Tongue (tissue), 2 donors: ENCODE data around the gene BCAP29. TPM values are rescaled to one million over a fixed set of nuclear protein-coding genes. Genes with fewer than 3 reads are reported as not detected.

Experiments used
- DNase-seq: peaks from one replicate; pipeline ENCODE4 v3.0.0-alpha.2; 2015
- total RNA-seq: library from RNA; depleted of rRNA; stranded (reverse); fragments of >200 nt; gene quantifications from one replicate; pipeline ENCODE4 v1.2.3, GENCODE V29; 2014

BCAP29 gene
- total RNA-seq, 1 donor from 2014 or later: 87.8 TPM

DNA sequence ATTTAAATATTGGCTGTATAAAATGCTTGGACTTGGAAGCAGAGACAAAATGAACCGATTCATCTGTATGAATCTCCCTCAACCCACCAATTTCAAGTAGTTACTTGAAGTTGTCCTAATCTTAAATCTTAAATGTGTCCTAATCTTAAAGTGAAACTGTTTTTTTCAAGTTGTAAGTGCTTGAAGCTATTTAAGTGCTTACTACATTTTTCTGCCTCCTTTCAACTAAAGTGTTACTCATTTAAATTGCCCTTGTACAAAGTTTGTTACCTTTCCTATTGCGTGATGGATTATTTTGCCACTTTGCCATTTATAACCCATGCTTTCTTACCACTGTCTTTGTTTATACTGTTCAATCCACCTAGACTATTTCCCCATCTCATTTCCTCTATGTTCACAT lies 2.8 kb downstream of the BCAP29 start:
- DNase-seq: no peak

- no peak for DNase-seq
Observed at GRCh38 chr7:107584716-107585115, 4.7 kb downstream of the BCAP29 start.

GRCh38 chr7:107588529-107589130 lies 8.6 kb downstream of the BCAP29 start:
- no peak for DNase-seq

DNA sequence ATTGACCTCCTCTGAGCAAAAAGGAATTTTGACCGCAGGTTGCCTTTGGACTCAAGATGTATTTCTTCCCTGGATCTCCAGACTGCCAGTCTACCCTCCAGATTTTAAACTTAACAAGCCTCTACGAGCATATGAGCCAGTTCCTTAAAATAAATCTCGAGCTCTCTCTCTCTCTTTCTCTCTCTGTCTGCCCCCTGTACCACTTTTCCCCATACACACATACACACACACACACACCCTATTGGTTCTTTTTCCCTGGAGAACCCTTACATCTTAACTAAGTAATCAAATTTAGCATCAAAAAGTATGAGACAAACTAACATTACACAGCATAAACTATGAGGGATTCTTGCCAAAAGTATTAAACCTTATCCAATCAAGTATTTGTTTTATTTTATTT lies 11.4 kb downstream of the BCAP29 start:
- no peak for DNase-seq

GRCh38 chr7:107592361-107593024 lies 12.4 kb downstream of the BCAP29 start:
- no peak for DNase-seq

GRCh38 chr7:107593025-107593410 lies 13.0 kb downstream of the BCAP29 start:
- no peak for DNase-seq

DNA sequence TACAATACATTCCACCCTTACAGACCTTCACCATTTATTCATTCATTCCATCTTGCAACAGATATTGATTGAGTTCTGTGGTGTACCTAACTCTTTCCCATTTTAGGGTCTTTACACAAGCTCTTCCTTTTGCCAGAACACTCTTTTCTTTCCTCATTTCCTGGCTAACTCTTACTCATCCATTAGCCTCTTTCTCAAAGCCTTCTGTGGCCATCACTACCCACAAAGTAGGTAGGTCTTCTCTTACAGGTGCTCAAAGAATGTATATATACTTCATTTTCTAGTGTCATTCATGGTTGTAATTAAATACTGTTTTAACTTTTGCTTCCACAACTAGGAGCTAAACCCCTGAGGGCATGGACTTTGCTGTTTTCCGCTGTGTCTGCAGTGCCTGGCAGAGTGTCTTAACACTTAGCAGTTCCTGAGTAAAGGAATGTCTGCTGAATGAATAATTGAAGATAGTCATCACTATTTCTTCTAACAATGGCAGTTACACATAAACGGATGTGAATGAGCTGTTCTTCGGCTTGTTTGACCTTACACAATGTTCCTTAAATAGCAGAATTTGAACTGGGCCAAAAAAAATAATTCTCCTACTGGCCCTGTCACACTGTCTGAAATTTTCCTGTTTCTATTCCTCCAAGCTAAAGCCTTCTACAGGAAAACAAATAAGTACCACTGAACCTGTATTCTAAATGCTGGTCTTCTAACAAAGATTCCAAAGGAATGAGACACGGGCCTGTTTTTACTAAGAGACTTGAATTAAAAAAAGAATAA lies 15.1 kb downstream of the BCAP29 start:
- no peak for DNase-seq

DNA sequence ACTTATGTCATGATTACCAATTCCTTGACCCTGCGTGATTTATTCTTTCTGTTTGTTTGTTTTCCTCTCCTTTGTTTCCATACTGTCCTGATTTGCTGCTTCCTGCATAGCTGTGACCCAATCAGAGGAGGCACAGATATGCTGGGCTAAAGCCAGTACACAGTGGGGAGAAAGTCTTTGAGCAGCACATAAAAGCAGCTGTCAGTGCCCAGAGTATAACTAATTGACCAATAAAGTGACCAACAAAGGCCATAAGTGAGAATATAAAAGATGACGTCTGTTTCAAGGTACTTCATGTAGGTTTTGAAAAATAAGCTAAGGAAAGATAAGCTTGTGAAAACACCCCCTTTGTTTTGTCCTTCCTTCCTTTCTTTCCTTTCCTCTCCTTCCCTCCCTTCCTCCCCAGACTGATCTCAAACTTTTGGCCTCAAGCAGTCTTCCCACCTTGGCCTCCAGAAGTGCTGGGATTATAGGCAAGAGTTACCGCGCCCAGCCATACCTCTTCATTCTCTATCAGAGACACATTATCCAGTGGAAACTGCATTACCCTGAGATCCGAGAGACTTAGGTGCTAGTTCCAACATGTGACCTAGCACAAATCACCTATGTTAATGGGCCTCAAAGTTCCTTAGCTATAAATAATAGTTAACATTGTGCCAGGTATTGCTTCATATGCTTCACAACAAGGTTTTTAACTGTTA lies 17.0 kb downstream of the BCAP29 start:
- DNase-seq: no peak

GRCh38 chr7:107597582-107597916 lies 17.5 kb downstream of the BCAP29 start:
- DNase-seq: no peak

DNA sequence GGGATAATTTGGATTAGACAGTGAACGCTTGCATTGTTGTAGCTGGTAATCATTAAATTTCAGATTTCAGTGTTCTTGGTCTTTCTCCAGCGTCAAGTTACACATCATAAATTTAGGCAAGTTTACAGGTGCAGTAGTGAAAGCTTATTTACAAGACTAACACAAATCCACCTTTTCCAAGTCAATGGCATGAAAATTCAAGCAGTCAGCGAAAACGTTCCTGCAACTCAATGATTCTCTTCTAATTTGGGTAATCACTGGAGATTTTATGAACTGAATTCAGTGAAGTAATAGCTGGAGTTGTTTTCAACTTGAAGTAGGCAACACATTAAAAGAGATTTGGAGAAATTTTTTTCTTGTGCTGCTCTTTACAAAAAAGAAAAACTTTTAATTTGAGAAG lies 17.9 kb downstream of the BCAP29 start:
- no peak for DNase-seq

DNA sequence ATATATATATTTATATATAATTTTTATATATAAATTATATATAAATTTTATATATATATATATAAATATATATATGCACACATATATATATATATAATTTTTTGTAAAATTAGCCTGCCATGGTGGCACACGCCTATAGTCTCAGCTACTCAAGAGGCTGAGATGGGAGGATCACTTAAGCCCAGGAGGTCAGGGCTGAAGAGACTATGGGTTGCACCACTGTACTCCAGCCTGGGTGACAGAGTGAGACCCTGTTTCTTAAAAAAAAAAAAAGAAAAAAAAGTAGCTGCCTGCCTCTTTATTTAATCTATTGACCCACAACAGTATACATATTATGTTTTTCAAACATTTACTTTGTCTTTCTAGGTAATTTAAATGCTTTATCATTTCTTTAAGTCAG lies 19.2 kb downstream of the BCAP29 start:
- no peak for DNase-seq

DNA sequence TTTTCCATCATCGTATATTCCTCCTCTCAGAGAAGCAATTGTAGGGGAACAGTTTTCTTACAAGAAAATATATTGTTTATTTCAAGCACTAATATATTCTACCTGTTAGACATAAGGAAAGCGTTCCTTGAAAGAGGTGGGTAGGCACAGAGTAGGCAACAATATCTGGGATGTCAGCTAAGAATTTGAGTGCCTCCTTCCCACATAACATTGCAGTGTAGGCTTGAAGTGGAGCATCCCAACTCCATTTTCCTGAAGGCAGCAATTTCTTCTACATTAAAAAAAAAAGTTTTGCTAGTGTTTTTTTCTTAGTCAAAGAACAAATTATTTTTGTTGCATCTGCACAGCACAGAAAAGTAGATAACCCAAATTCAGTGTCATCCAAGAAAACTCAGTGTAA lies 20.8 kb downstream of the BCAP29 start:
- no peak for DNase-seq

- DNase-seq: no peak
Observed at GRCh38 chr7:107605218-107605815, 25.3 kb downstream of the BCAP29 start.

DNA sequence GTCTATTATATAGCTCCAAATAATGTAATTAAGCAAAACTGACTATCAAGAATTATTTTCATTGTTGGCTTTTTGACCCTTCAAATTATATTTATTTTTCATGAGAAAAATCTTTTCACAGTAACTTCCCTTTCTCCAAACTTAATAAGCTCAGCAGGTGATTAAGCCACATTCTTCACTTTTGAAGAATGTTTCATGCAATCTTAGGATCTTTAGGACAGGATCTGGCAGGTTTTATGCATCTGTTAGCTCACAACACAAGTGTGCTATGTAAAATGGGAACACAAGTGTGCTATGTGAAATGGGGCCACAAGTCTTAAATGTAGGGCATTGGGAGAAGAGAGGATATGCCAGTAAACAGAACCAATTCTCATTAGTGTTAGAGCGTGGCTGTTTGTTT lies 26.3 kb downstream of the BCAP29 start:
- no peak for DNase-seq

DNA sequence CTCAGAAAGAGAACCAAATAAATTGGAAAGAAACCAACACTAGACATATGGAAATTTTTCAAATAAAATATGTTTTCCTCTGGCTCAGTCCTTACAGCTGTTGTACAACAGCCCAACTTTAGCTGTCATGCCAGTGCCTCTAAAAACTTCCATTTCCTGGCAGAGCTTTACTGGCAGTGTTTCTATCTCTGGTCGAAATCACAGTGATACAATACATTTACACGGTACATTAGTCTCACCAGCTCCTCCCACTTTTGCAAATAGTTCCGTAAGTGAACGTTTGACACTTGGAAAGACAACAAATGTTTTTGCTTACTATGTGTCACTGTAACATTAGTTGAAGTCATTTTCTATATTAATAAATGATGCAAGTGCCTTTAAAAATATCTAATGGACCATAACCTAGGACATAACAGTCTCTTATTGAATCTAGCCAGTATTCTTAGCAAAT lies 29.8 kb downstream of the BCAP29 start:
- peak; percentile 80 for DNase-seq

DNA sequence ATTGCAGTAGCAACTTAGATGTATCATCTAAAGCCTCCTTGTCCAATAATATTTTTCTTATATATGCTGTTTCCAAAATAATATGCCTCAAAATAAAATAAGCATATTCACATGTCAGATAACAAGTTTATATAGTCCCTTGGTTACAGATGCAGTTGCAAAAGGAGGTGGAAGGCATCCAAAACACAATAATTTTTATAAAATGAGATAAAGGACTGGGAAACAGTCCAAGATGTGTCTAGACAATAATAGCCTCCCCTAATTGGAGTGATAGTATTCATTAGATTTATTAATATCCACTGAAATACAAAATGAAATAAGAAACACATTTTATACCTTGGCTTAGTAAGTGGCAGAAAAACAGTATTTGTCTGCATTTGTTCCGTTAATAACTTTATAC lies 30.3 kb downstream of the BCAP29 start:
- no peak for DNase-seq

DNA sequence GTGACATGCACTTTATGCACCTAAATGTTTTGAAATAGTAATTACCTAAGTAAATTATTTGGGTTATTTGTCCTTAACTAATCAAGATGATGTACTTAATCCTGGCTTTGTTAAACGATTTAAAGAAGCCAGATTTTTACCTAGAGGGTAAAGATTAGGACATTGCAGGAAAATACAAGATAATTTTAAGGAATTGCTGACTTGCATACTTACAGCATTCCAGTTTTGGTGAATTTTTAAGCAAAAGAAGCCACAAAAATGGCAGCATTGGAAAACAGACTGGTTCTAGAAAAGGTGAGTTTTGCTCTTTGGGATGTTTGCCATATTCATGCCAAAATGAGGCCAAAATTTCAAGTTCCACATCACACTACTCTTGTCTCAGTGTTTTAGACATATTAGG lies 33.4 kb downstream of the BCAP29 start:
- DNase-seq: no peak

- no peak for DNase-seq
Observed at GRCh38 chr7:107613948-107614347, 33.9 kb downstream of the BCAP29 start.

DNA sequence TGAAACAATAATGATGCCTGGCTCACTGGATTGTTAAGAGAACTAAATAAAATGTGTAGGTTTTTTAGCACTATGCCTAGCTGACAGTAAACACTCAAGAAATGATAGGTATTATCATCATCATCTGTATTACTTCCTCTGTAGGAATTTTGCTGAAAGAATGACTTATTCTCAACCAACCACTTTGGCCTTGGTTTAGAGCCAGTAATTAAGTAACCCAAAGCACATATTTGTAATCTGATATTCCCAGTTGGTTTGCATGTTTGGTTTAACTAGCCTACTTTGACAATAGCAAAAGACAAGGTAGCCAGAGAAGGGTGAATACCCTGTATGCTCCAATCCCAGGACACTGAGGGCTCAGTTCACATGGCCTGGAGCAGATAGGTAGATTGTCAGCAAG lies 34.4 kb downstream of the BCAP29 start:
- DNase-seq: no peak

DNA sequence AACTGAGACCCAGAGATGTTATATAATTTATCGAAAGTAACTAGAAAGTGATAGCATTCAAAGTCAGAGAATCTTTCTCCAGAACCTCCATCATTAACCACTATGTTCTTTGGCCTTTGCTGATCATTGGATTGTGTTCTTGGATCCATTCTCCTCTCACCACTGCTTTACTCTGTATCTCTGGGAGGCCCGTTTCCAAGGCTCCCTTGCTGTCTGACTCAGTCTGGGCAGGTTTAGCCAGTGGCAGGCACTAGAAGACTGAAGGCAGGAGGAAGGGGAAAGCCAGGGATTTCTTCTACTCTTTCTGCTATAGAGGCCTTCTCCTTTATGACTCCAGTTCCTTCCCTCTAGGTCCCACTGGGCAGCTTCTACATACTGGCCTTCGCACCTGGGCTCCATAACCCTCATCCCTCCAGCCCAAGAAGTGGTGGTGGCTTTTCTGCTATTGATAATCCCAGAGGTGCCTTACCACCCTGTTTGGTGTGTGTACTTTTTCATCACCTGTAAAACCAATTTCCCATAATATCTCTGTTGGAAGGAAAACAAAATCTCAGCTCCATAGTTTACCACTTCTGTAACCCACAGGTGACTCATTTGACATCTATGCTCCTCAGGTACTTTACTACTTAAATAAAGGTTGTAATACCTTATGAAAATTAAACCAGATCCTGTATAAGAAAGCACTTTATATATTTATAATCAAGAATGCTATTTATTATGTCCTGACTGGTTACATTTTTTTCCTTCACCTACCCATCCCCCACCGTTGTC lies 36.0 kb downstream of the BCAP29 start:
- DNase-seq: no peak

GRCh38 chr7:107622429-107622828 lies 42.4 kb downstream of the BCAP29 start:
- no peak for DNase-seq

DNA sequence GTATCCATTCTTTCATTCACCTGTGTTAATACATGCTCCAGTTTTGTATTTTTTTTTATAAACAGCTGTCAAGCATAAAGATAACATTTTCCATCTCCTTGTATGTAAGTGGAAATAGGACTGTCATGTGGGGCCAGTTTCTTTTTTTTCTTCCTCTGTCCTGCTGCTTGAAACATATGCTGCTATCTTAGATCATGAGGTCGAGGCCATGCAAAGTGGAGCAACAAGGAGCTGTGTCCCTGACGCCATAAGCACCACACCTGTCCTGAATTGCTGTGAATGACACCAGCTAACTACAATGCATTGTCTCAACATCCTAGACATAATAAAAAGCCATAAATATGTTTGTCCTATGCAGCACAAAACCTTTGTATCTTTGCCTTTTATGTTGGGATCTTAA lies 42.8 kb downstream of the BCAP29 start:
- DNase-seq: no peak
